SU-DHL-6 (cell line): ENCODE results near the gene ACACB.

Source experiments
- EZH2phosphoT487 ChIP-seq: fragments of 200-600 bp; sonication (generic), shearing (Covaris generic); conservative IDR thresholded peaks from 2 replicates; pipeline ENCODE4 v1.6.1; 2018; ENCODE audit warnings: mild to moderate bottlenecking, antibody characterized with exemption, low read length, moderate library complexity, mixed read lengths
- TF ChIP-seq, protein P1 (sequence below): fragments of 200-600 bp; sonication (generic); IDR thresholded peaks from one replicate; pipeline ENCODE4 v1.5.1; 2017; ENCODE audit warnings: antibody characterized with exemption, mild to moderate bottlenecking, low read length, moderate library complexity; ENCODE audit not compliant: insufficient read depth, poor library complexity, severe bottlenecking

DNA sequence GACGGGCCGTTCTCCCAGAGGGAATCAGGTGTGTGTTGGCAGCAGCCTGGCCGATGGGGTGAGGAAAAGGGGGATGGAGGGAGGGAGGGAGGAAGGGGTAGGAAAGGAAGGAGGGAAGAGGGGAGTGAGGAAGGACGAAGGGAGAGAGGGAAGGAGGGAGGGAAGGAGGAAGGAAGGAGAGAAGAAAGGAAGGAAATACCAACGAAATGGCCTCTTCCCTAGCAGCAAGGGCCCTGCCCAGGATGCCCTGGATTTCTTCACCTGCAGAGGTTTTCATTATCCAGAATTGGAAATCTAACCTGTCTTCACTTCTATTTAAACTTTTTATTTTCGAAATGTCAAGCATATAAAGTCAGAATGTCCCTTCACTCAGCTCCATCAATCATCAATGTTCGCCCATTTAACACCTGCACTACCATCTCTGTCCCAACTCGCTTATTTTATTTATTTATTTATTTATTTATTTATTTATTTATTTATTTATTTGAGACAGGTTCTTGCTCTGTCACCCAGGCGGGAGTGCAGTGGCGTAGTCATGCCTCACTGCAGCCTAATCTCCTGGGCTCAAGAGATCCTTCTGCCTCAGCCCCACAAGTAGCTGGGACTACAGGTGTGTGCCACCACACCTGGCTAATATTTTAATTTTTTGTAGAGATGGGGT lies 70.7 kb downstream of the ACACB start:
- TF ChIP-seq, protein P1, sequence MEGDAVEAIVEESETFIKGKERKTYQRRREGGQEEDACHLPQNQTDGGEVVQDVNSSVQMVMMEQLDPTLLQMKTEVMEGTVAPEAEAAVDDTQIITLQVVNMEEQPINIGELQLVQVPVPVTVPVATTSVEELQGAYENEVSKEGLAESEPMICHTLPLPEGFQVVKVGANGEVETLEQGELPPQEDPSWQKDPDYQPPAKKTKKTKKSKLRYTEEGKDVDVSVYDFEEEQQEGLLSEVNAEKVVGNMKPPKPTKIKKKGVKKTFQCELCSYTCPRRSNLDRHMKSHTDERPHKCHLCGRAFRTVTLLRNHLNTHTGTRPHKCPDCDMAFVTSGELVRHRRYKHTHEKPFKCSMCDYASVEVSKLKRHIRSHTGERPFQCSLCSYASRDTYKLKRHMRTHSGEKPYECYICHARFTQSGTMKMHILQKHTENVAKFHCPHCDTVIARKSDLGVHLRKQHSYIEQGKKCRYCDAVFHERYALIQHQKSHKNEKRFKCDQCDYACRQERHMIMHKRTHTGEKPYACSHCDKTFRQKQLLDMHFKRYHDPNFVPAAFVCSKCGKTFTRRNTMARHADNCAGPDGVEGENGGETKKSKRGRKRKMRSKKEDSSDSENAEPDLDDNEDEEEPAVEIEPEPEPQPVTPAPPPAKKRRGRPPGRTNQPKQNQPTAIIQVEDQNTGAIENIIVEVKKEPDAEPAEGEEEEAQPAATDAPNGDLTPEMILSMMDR: no peak
- TF ChIP-seq EZH2phosphoT487: no peak
